Fibroblast of skin of left biceps (primary cell): ENCODE measurements around the gene GOLGA8A.
"Not testable (repeated sequence)": the region's sequence is repeated elsewhere in the genome, so short reads cannot be mapped to it uniquely, and the experiment has no call there.

Experiments used
- DNase-seq, 2 experiments: peaks; one replicate each; pipeline ENCODE4 v3.0.0-alpha.2; 2013; ENCODE audit warnings: low read depth in 2 of 2

The GOLGA8A gene

DNA sequence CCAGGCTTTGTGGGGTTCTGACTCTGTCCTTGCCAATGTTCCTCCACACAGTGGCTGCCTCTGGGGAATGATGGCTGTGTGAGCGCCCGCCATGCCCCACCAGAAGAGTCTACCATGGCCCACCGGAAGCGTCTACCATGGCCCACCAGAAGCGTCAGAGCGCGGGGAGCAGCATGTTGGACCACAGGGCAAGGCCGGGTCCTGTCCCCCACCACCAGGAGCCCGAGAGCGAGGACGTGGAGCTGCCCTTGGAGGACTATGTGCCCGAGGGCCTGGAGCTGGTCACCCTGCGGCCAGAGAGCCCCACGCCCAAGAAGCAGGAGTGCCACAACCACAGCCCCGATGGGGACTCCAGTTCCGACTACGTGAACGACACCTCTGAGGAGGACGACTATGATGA lies 28.1 kb downstream of the GOLGA8A start:
- not testable (repeated sequence) for DNase-seq

DNA sequence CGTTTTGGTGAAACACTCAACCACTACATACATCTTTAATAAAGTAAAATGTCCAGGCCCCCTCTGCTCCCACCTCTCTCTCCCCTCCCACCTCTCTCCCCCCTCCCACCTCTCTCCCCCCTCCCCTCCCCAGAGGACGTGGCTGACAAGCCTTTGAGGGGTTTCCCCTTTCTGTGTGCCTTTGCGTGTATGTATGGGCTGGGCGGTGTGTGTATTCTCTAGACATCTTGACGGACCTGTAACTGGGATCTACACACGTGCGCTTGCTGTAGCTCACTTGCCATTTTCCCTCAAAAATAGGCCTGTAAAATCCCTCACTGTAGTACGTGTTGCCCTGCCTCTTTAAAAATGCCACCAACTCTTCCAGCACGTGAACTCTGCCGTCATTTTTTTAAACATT lies 28.6 kb downstream of the GOLGA8A start:
- not testable (repeated sequence) for DNase-seq

GRCh38 chr15:34403899-34404298 lies 33.7 kb downstream of the GOLGA8A start:
- not testable (repeated sequence) for DNase-seq

GRCh38 chr15:34403160-34403598 lies 34.4 kb downstream of the GOLGA8A start:
- DNase-seq = not testable (repeated sequence)

DNA sequence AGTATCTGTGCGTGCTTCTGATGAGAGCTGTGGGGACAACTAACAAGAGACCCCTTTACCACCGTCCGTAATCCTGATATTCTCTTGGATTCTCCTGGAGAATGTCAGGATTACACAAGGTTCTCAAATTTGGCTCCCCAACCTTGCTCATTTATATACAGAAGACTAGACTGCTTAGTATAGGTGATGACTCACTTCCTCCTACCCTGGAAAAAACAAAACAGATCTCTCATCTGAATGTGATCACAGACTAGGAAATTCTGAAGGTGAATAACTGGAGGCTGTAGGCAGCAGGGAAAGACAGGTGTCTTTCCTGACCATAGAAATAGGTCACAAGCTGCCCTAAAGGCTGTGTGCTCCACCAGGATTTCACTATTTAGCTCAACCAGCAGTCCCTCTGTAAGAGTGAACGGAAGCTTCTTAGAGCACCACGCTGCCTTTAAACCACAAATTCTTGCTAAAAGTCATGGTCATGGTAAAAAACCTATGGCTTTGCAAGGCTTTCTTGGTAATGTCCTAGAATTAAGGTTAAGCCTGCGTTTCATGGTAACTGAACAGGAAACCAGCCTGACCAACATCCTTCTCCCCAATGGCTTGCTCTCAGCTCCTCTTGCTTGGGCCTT lies 39.9 kb downstream of the GOLGA8A start:
- not testable (repeated sequence) for DNase-seq

- DNase-seq = not testable (repeated sequence)
These were observed 44.6 kb downstream of the GOLGA8A start for GRCh38 chr15:34392981-34393380.

DNA sequence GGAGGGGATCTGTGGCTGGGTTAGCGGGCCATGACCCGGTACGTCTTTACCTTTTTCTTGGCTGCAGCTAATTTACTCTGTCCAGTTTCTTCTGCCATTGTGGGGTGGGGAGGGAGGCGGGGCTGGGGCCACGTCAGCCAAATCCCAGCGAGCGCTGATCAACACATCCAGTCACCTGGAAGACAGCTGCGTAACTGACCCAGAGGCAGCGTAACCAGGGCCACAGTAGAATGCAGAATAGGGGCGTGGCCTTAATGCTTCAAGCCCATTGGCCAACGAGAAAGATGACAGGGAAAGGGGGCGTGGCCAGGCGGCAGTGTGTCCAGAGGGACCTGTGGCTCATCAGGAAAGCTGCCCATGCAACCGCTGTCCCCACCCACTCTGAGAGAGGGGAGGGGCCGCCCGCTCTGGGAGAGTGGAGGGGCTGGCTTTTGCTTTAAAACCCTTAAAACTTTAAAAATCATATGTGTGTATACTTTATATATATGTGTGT lies 48.0 kb downstream of the GOLGA8A start:
- not testable (repeated sequence) for DNase-seq
